H1 (cell line): ENCODE results near the gene TAF3. TPM values are rescaled to one million over a fixed set of nuclear protein-coding genes. Genes with fewer than 3 reads are reported as not detected.

Experiments
- CTCF ChIA-PET: fragments of 300-600 bp; sonication (Branson Sonifier 250); formaldehyde crosslinking; loops from one replicate; lab custom pipeline; 2021; ENCODE audit not compliant: partially characterized antibody; lab: Charles Lee
- POLR2A ChIA-PET: fragments of 300-600 bp; sonication (Branson Sonifier 250); formaldehyde crosslinking; loops from one replicate; lab custom pipeline; 2021; ENCODE audit warnings: inconsistent platforms; ENCODE audit not compliant: partially characterized antibody; lab: Charles Lee
- DNase-seq, 2 experiments: peaks; one replicate each; pipeline versions ENCODE4 v3.0.0 to v3.0.0-alpha.2; 2010 to 2022; ENCODE audit warnings: low spot score in 2 of 2, low read depth in 1 of 2, mixed read lengths in 1 of 2
- FAIRE-seq: peaks from 2 replicates; lab custom pipeline; 2011; peaks lifted over from hg19 to GRCh38; lab: Jason Lieb, UNC
- H2AFZ ChIP-seq: 2 replicates; pipeline ENCODE4 v1.8.1; 2012; ENCODE audit warnings: low read length, inconsistent platforms
- H2AK5ac ChIP-seq: 2 replicates; pipeline ENCODE4 v1.6.1; 2013; ENCODE audit warnings: low read depth, low read length
- H2BK120ac ChIP-seq: replicated peaks from 2 replicates; pipeline ENCODE3; 2013; ENCODE audit warnings: low read depth, low read length, inconsistent platforms
- H2BK12ac ChIP-seq: 2 replicates; pipeline ENCODE4 v1.6.1; 2013; ENCODE audit warnings: low read depth, low read length
- H2BK15ac ChIP-seq: 2 replicates; pipeline ENCODE4 v1.6.1; 2013; ENCODE audit warnings: low read length
- H2BK20ac ChIP-seq: 2 replicates; pipeline ENCODE4 v1.6.1; 2013; ENCODE audit warnings: low read length
- H2BK5ac ChIP-seq: 2 replicates; pipeline ENCODE4 v1.6.1; 2013; ENCODE audit warnings: low read depth, low read length
- H3K14ac ChIP-seq: 2 replicates; pipeline ENCODE4 v1.6.1; 2013; ENCODE audit warnings: inconsistent platforms; ENCODE audit not compliant: insufficient read length
- H3K18ac ChIP-seq: 2 replicates; pipeline ENCODE4 v1.6.1; 2013; ENCODE audit warnings: low read length; ENCODE audit errors: extremely low read depth
- H3K23ac ChIP-seq: 2 replicates; pipeline ENCODE4 v1.6.1; 2013; ENCODE audit warnings: inconsistent platforms; ENCODE audit not compliant: insufficient read length
- H3K23me2 ChIP-seq: 2 replicates; pipeline ENCODE4 v1.6.1; 2013; ENCODE audit warnings: low read depth, low read length
- H3K27ac ChIP-seq: 2 replicates; pipeline ENCODE4 v1.6.1; 2011; ENCODE audit warnings: low read depth, low read length, inconsistent platforms
- H3K27me3 ChIP-seq, 4 experiments: replicated peaks in 1 of 4; 1 replicate in 1 of 4; 2 replicates in 3 of 4; pipeline versions ENCODE4 v1.6.1 to v1.8.1; 2011 to 2013; ENCODE audit warnings: low read length in 3 of 4, mild to moderate bottlenecking in 3 of 4, inconsistent platforms in 2 of 4, mixed read lengths in 2 of 4, moderate library complexity in 1 of 4; ENCODE audit not compliant: control insufficient read depth in 3 of 4, insufficient read depth in 3 of 4; ENCODE audit errors: extremely low read depth in 1 of 4
- H3K36me3 ChIP-seq, 4 experiments: 2 replicates each; pipeline versions ENCODE4 v1.6.1 to v1.8.1; 2011 to 2013; ENCODE audit warnings: mild to moderate bottlenecking in 4 of 4, low read length in 3 of 4, moderate library complexity in 2 of 4, control low read depth in 1 of 4, inconsistent platforms in 1 of 4; ENCODE audit not compliant: insufficient read depth in 4 of 4, control insufficient read depth in 2 of 4
- H3K4ac ChIP-seq: replicated peaks from 2 replicates; pipeline ENCODE3; 2013; ENCODE audit warnings: low read length, low read depth, mixed read lengths, inconsistent platforms; ENCODE audit not compliant: insufficient read length
- H3K4me1 ChIP-seq, 4 experiments: replicated peaks in 1 of 4; 1 replicate in 1 of 4; 2 replicates in 3 of 4; pipeline versions ENCODE4 v1.6.1 to v1.8.1; 2011 to 2013; ENCODE audit warnings: low read length in 3 of 4, inconsistent platforms in 2 of 4, mixed read lengths in 1 of 4; ENCODE audit not compliant: insufficient read depth in 4 of 4, control insufficient read depth in 3 of 4
- H3K4me2 ChIP-seq, 2 experiments: 2 replicates each; pipeline versions ENCODE4 v1.6.1 to v1.8.1; 2011 to 2013; ENCODE audit warnings: low read depth in 2 of 2, low read length in 2 of 2, control low read depth in 1 of 2, inconsistent platforms in 1 of 2, mild to moderate bottlenecking in 1 of 2; ENCODE audit not compliant: insufficient read depth in 1 of 2
- H3K4me3 ChIP-seq, 4 experiments: fragments of 200-600, 300-600 bp in 1 of 4; sonication (generic), shearing (Covaris generic), sonication (Bioruptor Twin) in 1 of 4; 2 replicates each; pipeline versions ENCODE4 v1.5.1 to v1.8.1; 2011 to 2016; ENCODE audit warnings: low read length in 4 of 4, low read depth in 3 of 4, control low read depth in 2 of 4, inconsistent platforms in 2 of 4, mild to moderate bottlenecking in 2 of 4, mixed read lengths in 1 of 4, moderate library complexity in 1 of 4; ENCODE audit not compliant: insufficient read depth in 2 of 4; ENCODE audit errors: extremely low read depth in 1 of 4
- H3K56ac ChIP-seq: replicated peaks from 2 replicates; pipeline ENCODE3; 2013; ENCODE audit warnings: low read depth, mild to moderate bottlenecking, mixed read lengths, low read length, inconsistent platforms; ENCODE audit not compliant: insufficient read length
- H3K79me1 ChIP-seq: 2 replicates; pipeline ENCODE4 v1.6.1; 2013; ENCODE audit warnings: low read depth, low read length, control low read depth
- H3K79me2 ChIP-seq, 2 experiments: 2 replicates each; pipeline versions ENCODE4 v1.6.1 to v1.8.1; 2012 to 2013; ENCODE audit warnings: low read length in 2 of 2, mild to moderate bottlenecking in 2 of 2, inconsistent platforms in 1 of 2; ENCODE audit not compliant: insufficient read depth in 2 of 2, control insufficient read depth in 1 of 2
- H3K9ac ChIP-seq, 4 experiments: replicated peaks in 1 of 4; 1 replicate in 1 of 4; 2 replicates in 3 of 4; pipeline versions ENCODE4 v1.6.1 to v1.8.1; 2011 to 2013; ENCODE audit warnings: low read depth in 3 of 4, low read length in 3 of 4, control low read depth in 2 of 4, mild to moderate bottlenecking in 2 of 4, moderate library complexity in 2 of 4, inconsistent platforms in 1 of 4; ENCODE audit errors: extremely low read depth in 1 of 4
- H3K9me3 ChIP-seq, 2 experiments: 2 replicates each; pipeline versions ENCODE4 v1.6.1 to v1.8.1; 2012 to 2013; ENCODE audit warnings: mild to moderate bottlenecking in 2 of 2, moderate library complexity in 2 of 2, control low read depth in 1 of 2, inconsistent platforms in 1 of 2, low read depth in 1 of 2, low read length in 1 of 2, mixed read lengths in 1 of 2; ENCODE audit not compliant: insufficient read depth in 2 of 2
- H4K20me1 ChIP-seq, 2 experiments: replicated peaks in 1 of 2; 2 replicates each; pipeline versions ENCODE3 to v1.8.1; 2011 to 2013; ENCODE audit warnings: inconsistent platforms in 2 of 2, low read length in 2 of 2, mild to moderate bottlenecking in 1 of 2; ENCODE audit not compliant: insufficient read depth in 2 of 2, control insufficient read depth in 1 of 2
- H4K5ac ChIP-seq: 2 replicates; pipeline ENCODE4 v1.6.1; 2013; ENCODE audit warnings: low read length, low read depth, mixed read lengths, inconsistent platforms; ENCODE audit not compliant: insufficient read length
- H4K8ac ChIP-seq: 2 replicates; pipeline ENCODE4 v1.8.0; 2013; ENCODE audit warnings: mild to moderate bottlenecking, moderate library complexity, low read length, inconsistent platforms; ENCODE audit not compliant: insufficient read depth; ENCODE audit errors: extremely low read depth
- H4K91ac ChIP-seq: replicated peaks from 2 replicates; pipeline ENCODE3; 2013; ENCODE audit warnings: low read length, mixed read lengths, inconsistent platforms; ENCODE audit not compliant: insufficient read length
- ASH2L ChIP-seq: fragments of 200-600, 300-600 bp; sonication (generic); IDR thresholded peaks from one replicate; pipeline ENCODE4 v1.7.1; 2017; ENCODE audit warnings: low read length
- CHD2 ChIP-seq: IDR thresholded peaks from 2 replicates; pipeline ENCODE4 v1.6.1; 2012; ENCODE audit warnings: low read length, improper control_type of control experiment
- CTBP2 ChIP-seq: IDR thresholded peaks from 2 replicates; pipeline ENCODE4 v1.7.0; 2011; ENCODE audit warnings: borderline replicate concordance, mild to moderate bottlenecking, moderate library complexity, mixed read lengths, low read length; ENCODE audit not compliant: insufficient read depth, insufficient read length
- HDAC6 ChIP-seq: IDR thresholded peaks from one replicate; pipeline ENCODE4 v1.7.1; 2012; ENCODE audit warnings: low read depth, mild to moderate bottlenecking, inconsistent platforms, low read length, moderate library complexity
- MAFK ChIP-seq: IDR thresholded peaks from 2 replicates; pipeline ENCODE4 v1.6.1; 2012; ENCODE audit warnings: low read depth, mild to moderate bottlenecking, improper control_type of control experiment, low read length
- POLR2A ChIP-seq, 2 experiments: IDR thresholded peaks; 1 replicate in 1 of 2; 2 replicates in 1 of 2; pipeline ENCODE4 v1.6.1; 2011; ENCODE audit warnings: low read depth in 2 of 2, low read length in 2 of 2, mild to moderate bottlenecking in 2 of 2; ENCODE audit errors: control extremely low read depth in 1 of 2
- RAD21 ChIP-seq, 2 experiments: IDR thresholded peaks in 1 of 2; conservative IDR thresholded peaks in 1 of 2; 2 replicates each; pipeline ENCODE4 v1.6.1; 2011; ENCODE audit warnings: low read depth in 2 of 2, low read length in 2 of 2, improper control_type of control experiment in 1 of 2, inconsistent platforms in 1 of 2, mild to moderate bottlenecking in 1 of 2, moderate library complexity in 1 of 2
- SIX5 ChIP-seq: IDR thresholded peaks from 2 replicates; pipeline ENCODE4 v1.6.1; 2011; ENCODE audit warnings: mild to moderate bottlenecking, low read depth, low read length
- SP1 ChIP-seq: IDR thresholded peaks from 2 replicates; pipeline ENCODE4 v1.6.1; 2011; ENCODE audit warnings: low read depth, low read length
- TBP ChIP-seq: IDR thresholded peaks from 2 replicates; pipeline ENCODE4 v1.6.1; 2011; ENCODE audit warnings: low read depth, low read length, improper control_type of control experiment
- ZNF274 ChIP-seq: IDR thresholded peaks from 2 replicates; pipeline ENCODE4 v1.7.0; 2012; ENCODE audit warnings: low read length, borderline replicate concordance; ENCODE audit errors: extremely low read depth
- WGBS, 2 experiments: shearing (Covaris generic) in 1 of 2; methylation state at CpG; one replicate each; pipeline versions ENCODE4 v1.1.6 to v1.1.7; 2013 to 2015; ENCODE audit warnings: low lambda C conversion rate in 2 of 2, mixed read lengths in 2 of 2, inconsistent platforms in 1 of 2, low coverage in 1 of 2, missing lambda C conversion rate in 1 of 2; ENCODE audit not compliant: insufficient replicate concordance in 2 of 2, insufficient coverage in 1 of 2, insufficient read length in 1 of 2; ENCODE audit errors: extremely low coverage in 1 of 2, missing lambda C conversion rate in 1 of 2; 5-methylcytosine and 5-hydroxymethylcytosine counted together
- polyA plus RNA-seq, 7 experiments: library from polyadenylated mRNA; depleted of rRNA in 3 of 7; stranded (reverse) in 5 of 7; unstranded in 2 of 7; fragments of >200 nt in 5 of 7; fragments of 200-250 nt in 2 of 7; gene quantifications; 1 replicate in 5 of 7; 2 replicates in 1 of 7; 4 replicates in 1 of 7; pipeline versions ENCODE4 v1.2.1 to v1.2.3, GENCODE V29; 2011 to 2013; ENCODE audit warnings: missing spikeins in 2 of 7, mixed read lengths in 2 of 7
- total RNA-seq: library from RNA; stranded (reverse); fragmentation: NEBNext Ultra II Directional; extraction: Animal tissue kit (Norgen Biotek cat#: 25700); gene quantifications from 2 replicates; pipeline ENCODE4 v1.2.1, GENCODE V29; 2021
- TF ChIP-seq, protein P1 (sequence below): IDR thresholded peaks from 2 replicates; pipeline ENCODE4 v1.6.1; 2011; ENCODE audit warnings: low read depth, mild to moderate bottlenecking, low read length; ENCODE audit not compliant: insufficient read depth

Gene TAF3
- total and polyA plus RNA-seq, 2 of the 8 experiments (the other 6 are each of a cell fraction or from before 2014, with no cell fraction given): 1.5 to 11.2 TPM

DNA sequence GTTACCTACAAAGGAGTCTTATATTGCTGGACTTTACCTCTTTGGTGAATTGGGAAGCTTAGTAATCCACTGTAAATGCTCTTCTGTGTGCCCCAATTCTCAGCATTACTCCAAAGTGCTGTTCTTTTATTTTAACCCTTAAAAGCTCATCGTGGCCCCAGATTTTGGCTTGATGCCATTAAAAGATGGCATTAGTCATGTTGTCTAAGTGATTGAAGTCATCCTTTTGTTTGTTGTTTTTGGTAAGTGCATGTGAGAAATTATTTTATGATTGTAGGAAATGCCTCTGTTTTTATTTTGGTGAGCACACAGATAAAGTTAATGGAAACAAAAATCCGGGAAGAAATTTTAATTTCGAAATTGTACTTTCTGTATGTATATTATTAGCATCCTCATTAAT, 153.6 kb downstream of the TAF3 start:
- FAIRE-seq (no peak), DNase-seq (no peak)
- H2AK5ac ChIP-seq: no peak overlapping the region
- no peaks in the 10 kb centered on the region for H3K79me2 ChIP-seq
- no peak overlapping the region for H3K9ac ChIP-seq
- no peak overlapping the region for H3K4me2 ChIP-seq
- no peak overlapping the region for H3K27ac ChIP-seq
- H2BK120ac ChIP-seq: no peak overlapping the region
- no peaks in the 10 kb centered on the region for H4K20me1 ChIP-seq
- no peaks in the 10 kb centered on the region for H3K4me1 ChIP-seq
- POLR2A ChIA-PET: no interaction called here
- no peaks in the 10 kb centered on the region for H3K9me3 ChIP-seq
- CTCF ChIA-PET: interaction anchor here (1.3 kb wide), 1 partner anchor 13 kb away, joined by 3 read pairs; no protein-coding TSS in a partner anchor
- H3K4ac ChIP-seq: no peak overlapping the region
- H3K36me3 ChIP-seq: no peaks in the 10 kb centered on the region; a peak in 1 of 8 replicates
- H3K4me3 ChIP-seq: no peak overlapping the region
- 89% methylated on average over 3 of the region's 3 CpGs; no CpG with 5 or more reads in 1 of the 2 experiments for WGBS, 2 experiments
- H2BK12ac ChIP-seq: no peak overlapping the region
- no peak overlapping the region for H4K8ac ChIP-seq
- no peak overlapping the region for H3K18ac ChIP-seq
- H3K79me1 ChIP-seq: no peaks in the 10 kb centered on the region
- H2BK15ac ChIP-seq: no peak overlapping the region
- no peak overlapping the region for H2AFZ ChIP-seq
- H4K91ac ChIP-seq: no peak overlapping the region
- no peak overlapping the region for H4K5ac ChIP-seq
- H3K23ac ChIP-seq: no peak overlapping the region
- H3K56ac ChIP-seq: no peak overlapping the region
- H3K27me3 ChIP-seq: no peaks in the 10 kb centered on the region
- H2BK20ac ChIP-seq: no peak overlapping the region
- TF ChIP-seq MAFK (no peak), POLR2A (IDR thresholded peaks at IDR 0.05; ENCODE audit: control extremely low read depth in 1 of 2, low read depth in 2 of 2, low read length in 2 of 2) (no peak), SIX5 (no peak), RAD21 (IDR thresholded peaks at IDR 0.05 in 1 of 2, conservative IDR thresholded peaks at IDR 0.05 in 1 of 2; ENCODE audit: low read depth in 2 of 2, low read length in 2 of 2) (no peak), SP1 (no peak), CTBP2 (no peak), ASH2L (no peak), HDAC6 (no peak), CHD2 (no peak), ZNF274 (no peak), TBP (no peak)
- TF ChIP-seq, protein P1, sequence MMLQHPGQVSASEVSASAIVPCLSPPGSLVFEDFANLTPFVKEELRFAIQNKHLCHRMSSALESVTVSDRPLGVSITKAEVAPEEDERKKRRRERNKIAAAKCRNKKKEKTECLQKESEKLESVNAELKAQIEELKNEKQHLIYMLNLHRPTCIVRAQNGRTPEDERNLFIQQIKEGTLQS: no peak
- no peak overlapping the region for H2BK5ac ChIP-seq
- H3K14ac ChIP-seq: no peak overlapping the region
- H3K23me2 ChIP-seq: no peaks in the 10 kb centered on the region
